Activated T-cell treated with anti-CD3 and anti-CD28 coated beads, Interleukin-2, amount 50 U/mL, for 24 hours (primary cell): Measurements from ENCODE around the gene RTCA.
"Not testable (repeated sequence)": the region's sequence is repeated elsewhere in the genome, so short reads cannot be mapped to it uniquely, and the experiment has no call there.

Source experiments
- DNase-seq: peaks from one replicate; pipeline ENCODE4 v3.0.0-alpha.2; 2020
- H3K27ac Mint-ChIP-seq: 2 replicates; pipeline ENCODE4 v1.8.0; 2020; ENCODE audit warnings: mild to moderate bottlenecking, mixed read lengths
- H3K27me3 Mint-ChIP-seq: 2 replicates; pipeline ENCODE4 v1.8.0; 2020; ENCODE audit warnings: mixed read lengths
- H3K36me3 Mint-ChIP-seq: 2 replicates; pipeline ENCODE4 v1.8.0; 2020; ENCODE audit warnings: low read depth, mixed read lengths
- H3K4me1 Mint-ChIP-seq: 2 replicates; pipeline ENCODE4 v1.8.0; 2020; ENCODE audit warnings: low read depth, mixed read lengths
- H3K4me3 Mint-ChIP-seq: 2 replicates; pipeline ENCODE4 v1.8.0; 2020; ENCODE audit warnings: mild to moderate bottlenecking, moderate library complexity, mixed read lengths
- H3K9me3 Mint-ChIP-seq: 2 replicates; pipeline ENCODE4 v1.8.0; 2020; ENCODE audit warnings: mixed read lengths

The RTCA gene

DNA sequence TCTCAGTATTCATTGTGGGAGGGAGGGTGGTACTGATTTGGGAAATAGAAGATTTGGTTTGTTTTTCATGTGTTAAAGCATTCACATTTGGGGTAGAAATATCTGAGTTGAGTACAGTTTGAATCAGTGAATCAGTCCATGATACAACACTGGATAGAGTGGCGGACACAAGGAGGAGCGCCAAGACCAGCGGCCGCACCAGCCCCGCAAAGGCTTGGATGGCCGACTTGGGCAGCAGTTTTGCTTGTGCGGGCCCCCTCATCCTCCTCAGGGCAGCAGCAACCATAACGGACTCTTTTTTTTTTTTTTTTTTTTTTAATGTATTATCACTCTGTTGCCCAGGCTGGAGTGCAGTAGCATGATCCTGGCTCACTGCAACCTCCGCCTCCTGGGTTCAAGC lies 66.3 kb downstream of the RTCA start:
- no peak overlapping the region for H3K27ac Mint-ChIP-seq

DNA sequence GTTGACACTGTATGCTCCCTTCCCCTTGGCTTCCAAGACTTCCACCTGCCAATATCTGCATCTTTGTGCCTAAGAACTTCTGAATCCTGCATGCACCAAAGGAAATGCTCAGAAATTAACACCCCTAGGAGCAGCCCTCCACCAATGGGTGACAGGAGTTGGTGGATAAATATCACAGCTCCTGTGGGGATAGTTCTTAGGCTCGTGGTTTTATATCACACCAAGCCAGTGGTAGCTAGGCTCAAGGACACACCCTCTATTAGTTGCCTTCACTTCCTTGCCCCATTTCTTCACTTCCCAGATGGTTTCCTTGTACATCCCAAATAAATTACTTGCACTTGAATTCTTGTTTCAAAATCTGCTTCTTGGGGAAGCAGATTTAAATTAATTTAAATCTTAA lies 69.4 kb downstream of the RTCA start:
- no peak overlapping the region for H3K4me3 Mint-ChIP-seq
- H3K27ac Mint-ChIP-seq: no peak overlapping the region
- no peaks in the 10 kb centered on the region for H3K36me3 Mint-ChIP-seq
- no peak for DNase-seq
- no peaks in the 10 kb centered on the region for H3K4me1 Mint-ChIP-seq
- no peaks in the 10 kb centered on the region for H3K27me3 Mint-ChIP-seq
- H3K9me3 Mint-ChIP-seq: no peaks in the 10 kb centered on the region

More for the DNA sequence above, 66.3 kb downstream of the RTCA start:
- Mint-ChIP-seq H3K4me1 (no peaks in the 10 kb centered on the region), H3K27me3 (no peaks in the 10 kb centered on the region), H3K36me3 (no peaks in the 10 kb centered on the region), H3K4me3 (no peak overlapping the region), H3K9me3 (no peaks in the 10 kb centered on the region)
- no peak for DNase-seq

DNA sequence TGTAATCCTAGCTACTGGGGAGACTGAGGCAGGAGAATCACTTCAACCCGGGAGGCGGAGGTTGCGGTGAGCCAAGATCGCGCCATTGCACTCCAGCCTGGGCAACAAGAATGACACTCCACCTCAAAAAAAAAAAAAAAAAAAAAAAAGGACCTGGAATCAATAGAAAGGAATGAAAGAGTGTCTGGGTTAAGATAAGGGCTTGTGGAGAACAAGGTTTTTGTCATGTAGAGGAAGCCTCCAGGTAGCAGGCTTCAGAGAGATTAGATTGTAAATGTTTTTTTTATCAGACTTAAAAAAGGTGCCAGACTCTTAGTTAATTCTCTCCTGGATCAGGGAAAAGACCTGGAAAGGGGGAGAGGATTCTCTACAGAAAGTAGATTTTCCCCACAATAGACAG lies 71.9 kb downstream of the RTCA start:
- not testable (repeated sequence) for H3K27me3 Mint-ChIP-seq

DNA sequence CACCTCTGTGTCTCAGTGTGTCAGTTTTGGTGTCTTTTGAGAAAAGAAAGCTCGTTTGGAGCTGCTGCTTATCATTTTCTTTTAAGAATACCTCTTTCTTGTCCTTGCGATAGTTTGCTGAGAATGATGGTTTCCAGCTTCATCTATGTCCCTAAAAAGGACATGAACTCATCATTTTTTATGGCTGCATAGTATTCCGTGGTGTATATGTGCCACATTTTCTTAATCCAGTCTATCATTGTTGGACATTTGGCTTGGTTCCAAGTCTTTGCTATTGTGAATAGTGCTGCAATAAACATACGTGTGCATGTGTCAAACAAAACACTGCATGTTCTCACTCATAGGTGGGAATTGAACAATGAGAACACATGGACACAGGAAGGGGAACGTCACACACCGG lies 73.7 kb downstream of the RTCA start:
- not testable (repeated sequence) for H3K27ac Mint-ChIP-seq, H3K9me3 Mint-ChIP-seq, H3K4me3 Mint-ChIP-seq, H3K27me3 Mint-ChIP-seq, DNase-seq, H3K36me3 Mint-ChIP-seq, H3K4me1 Mint-ChIP-seq

More for the DNA sequence above, 71.9 kb downstream of the RTCA start:
- not testable (repeated sequence) for H3K4me1 Mint-ChIP-seq, H3K27ac Mint-ChIP-seq, H3K9me3 Mint-ChIP-seq, DNase-seq, H3K4me3 Mint-ChIP-seq, H3K36me3 Mint-ChIP-seq

DNA sequence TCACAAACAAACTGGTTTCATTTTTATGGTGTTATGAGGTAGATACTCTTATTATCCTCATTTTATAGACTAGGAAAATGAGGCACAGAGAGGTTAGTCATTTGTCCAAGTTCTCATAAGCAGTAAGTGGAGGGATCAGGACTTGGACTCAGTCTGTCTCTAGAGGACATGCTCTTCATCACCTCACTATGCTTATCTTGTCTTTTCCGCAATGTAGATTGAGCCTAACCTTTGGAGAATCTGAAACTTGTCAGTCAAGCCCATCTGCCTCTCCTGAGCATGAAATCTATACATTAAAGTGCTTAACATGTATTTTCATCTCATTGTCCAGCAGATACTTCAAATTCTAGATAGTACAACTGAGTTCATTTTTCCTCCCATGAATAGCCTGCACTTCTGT lies 74.5 kb downstream of the RTCA start:
- Mint-ChIP-seq H3K4me3 (no peak overlapping the region), H3K9me3 (no peaks in the 10 kb centered on the region), H3K4me1 (no peaks in the 10 kb centered on the region), H3K27ac (no peak overlapping the region), H3K27me3 (no peaks in the 10 kb centered on the region), H3K36me3 (no peaks in the 10 kb centered on the region)
- no peak for DNase-seq

DNA sequence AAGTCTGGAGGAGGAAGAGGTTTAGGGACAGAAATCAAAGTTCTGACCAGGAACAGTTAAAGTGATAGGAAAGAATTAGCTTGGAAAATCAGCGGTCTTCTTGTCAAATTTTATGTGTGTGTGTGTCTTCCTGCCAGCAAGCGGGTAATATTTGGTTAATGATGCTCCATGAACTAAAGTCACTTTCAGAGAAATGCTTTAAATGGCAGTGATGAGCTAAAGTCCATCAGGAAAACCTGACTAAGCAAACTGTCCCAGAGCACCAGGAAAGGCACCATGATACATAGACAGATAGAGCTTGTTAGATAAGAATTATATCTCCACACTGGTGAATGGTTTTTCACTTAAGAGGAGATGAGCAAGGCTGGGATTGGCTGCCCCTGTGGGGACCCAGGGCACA lies 76.3 kb downstream of the RTCA start:
- H3K9me3 Mint-ChIP-seq: no peaks in the 10 kb centered on the region
- no peak overlapping the region for H3K4me3 Mint-ChIP-seq
- H3K27me3 Mint-ChIP-seq: no peaks in the 10 kb centered on the region
- no peak overlapping the region for H3K27ac Mint-ChIP-seq
- H3K4me1 Mint-ChIP-seq: no peaks in the 10 kb centered on the region
- DNase-seq: no peak
- H3K36me3 Mint-ChIP-seq: no peaks in the 10 kb centered on the region
